Activated naive CD4-positive, alpha-beta T cell treated with anti-CD3 and anti-CD28 coated beads, Interleukin-2, amount 50 U/mL, for 24 hours (primary cell): ENCODE data around the gene SORCS1.
"Not testable (repeated sequence)": the region's sequence is repeated elsewhere in the genome, so short reads cannot be mapped to it uniquely, and the experiment has no call there.

Source experiments
- H3K27ac Mint-ChIP-seq: one replicate; pipeline ENCODE4 v1.8.0; 2021; ENCODE audit warnings: mild to moderate bottlenecking, mixed read lengths
- H3K27me3 Mint-ChIP-seq: one replicate; pipeline ENCODE4 v1.8.0; 2021; ENCODE audit warnings: mixed read lengths
- H3K36me3 Mint-ChIP-seq: one replicate; pipeline ENCODE4 v1.8.0; 2021; ENCODE audit warnings: mixed read lengths
- H3K4me1 Mint-ChIP-seq: one replicate; pipeline ENCODE4 v1.8.0; 2021; ENCODE audit warnings: mixed read lengths
- H3K4me3 Mint-ChIP-seq: one replicate; pipeline ENCODE4 v1.8.0; 2021; ENCODE audit warnings: mild to moderate bottlenecking, mixed read lengths
- H3K9me3 Mint-ChIP-seq: one replicate; pipeline ENCODE4 v1.8.0; 2021; ENCODE audit warnings: mixed read lengths

SORCS1 gene

GRCh38 chr10:107032700-107033401, 131.7 kb downstream of the SORCS1 start:
- H3K4me3 Mint-ChIP-seq, result no peak overlapping the region
- no peaks in the 10 kb centered on the region for H3K27me3 Mint-ChIP-seq
- H3K36me3 Mint-ChIP-seq, result no peaks in the 10 kb centered on the region
- H3K27ac Mint-ChIP-seq, result no peak overlapping the region
- no peaks in the 10 kb centered on the region for H3K4me1 Mint-ChIP-seq
- no peaks in the 10 kb centered on the region for H3K9me3 Mint-ChIP-seq

- Mint-ChIP-seq H3K27me3 (no peaks in the 10 kb centered on the region), H3K36me3 (no peaks in the 10 kb centered on the region), H3K4me1 (no peaks in the 10 kb centered on the region), H3K4me3 (no peak overlapping the region), H3K27ac (no peak overlapping the region), H3K9me3 (no peaks in the 10 kb centered on the region)
Observed at GRCh38 chr10:107031931-107032699, 132.4 kb downstream of the SORCS1 start.

GRCh38 chr10:107028236-107028635, 136.3 kb downstream of the SORCS1 start:
- no peaks in the 10 kb centered on the region for H3K36me3 Mint-ChIP-seq
- no peaks in the 10 kb centered on the region for H3K27me3 Mint-ChIP-seq
- no peak overlapping the region for H3K27ac Mint-ChIP-seq

GRCh38 chr10:107025676-107026075, 138.8 kb downstream of the SORCS1 start:
- H3K27me3 Mint-ChIP-seq, result no peaks in the 10 kb centered on the region
- no peak overlapping the region for H3K4me3 Mint-ChIP-seq
- no peaks in the 10 kb centered on the region for H3K4me1 Mint-ChIP-seq
- H3K27ac Mint-ChIP-seq, result no peak overlapping the region
- H3K36me3 Mint-ChIP-seq, result no peaks in the 10 kb centered on the region
- H3K9me3 Mint-ChIP-seq, result no peaks in the 10 kb centered on the region

More at GRCh38 chr10:107028236-107028635, 136.3 kb downstream of the SORCS1 start:
- H3K4me3 Mint-ChIP-seq, result no peak overlapping the region
- no peaks in the 10 kb centered on the region for H3K9me3 Mint-ChIP-seq
- no peaks in the 10 kb centered on the region for H3K4me1 Mint-ChIP-seq

- H3K36me3 Mint-ChIP-seq, H3K4me3 Mint-ChIP-seq, H3K27me3 Mint-ChIP-seq, H3K9me3 Mint-ChIP-seq, H3K27ac Mint-ChIP-seq, H3K4me1 Mint-ChIP-seq: not testable (repeated sequence)
Observed at GRCh38 chr10:107024033-107024432, 140.5 kb downstream of the SORCS1 start.

- Mint-ChIP-seq H3K4me1 (no peaks in the 10 kb centered on the region), H3K4me3 (no peak overlapping the region), H3K36me3 (no peaks in the 10 kb centered on the region), H3K27ac (no peak overlapping the region), H3K9me3 (no peaks in the 10 kb centered on the region), H3K27me3 (no peaks in the 10 kb centered on the region)
Observed at GRCh38 chr10:107022600-107023354, 141.7 kb downstream of the SORCS1 start.

GRCh38 chr10:107019154-107019553, 145.4 kb downstream of the SORCS1 start:
- Mint-ChIP-seq H3K4me1 (no peaks in the 10 kb centered on the region), H3K4me3 (no peak overlapping the region), H3K27ac (no peak overlapping the region), H3K27me3 (no peaks in the 10 kb centered on the region), H3K36me3 (no peaks in the 10 kb centered on the region), H3K9me3 (peaks cover 8% of the 10 kb centered on the region)

GRCh38 chr10:107013258-107014006, 151.1 kb downstream of the SORCS1 start:
- Mint-ChIP-seq H3K9me3 (peaks cover 8% of the 10 kb centered on the region), H3K36me3 (no peaks in the 10 kb centered on the region), H3K4me3 (no peak overlapping the region), H3K27ac (no peak overlapping the region), H3K4me1 (no peaks in the 10 kb centered on the region), H3K27me3 (no peaks in the 10 kb centered on the region)

- H3K27me3 Mint-ChIP-seq, result no peaks in the 10 kb centered on the region
- no peaks in the 10 kb centered on the region for H3K4me1 Mint-ChIP-seq
- H3K9me3 Mint-ChIP-seq, result peaks cover 6% of the 10 kb centered on the region
- H3K27ac Mint-ChIP-seq, result no peak overlapping the region
- no peak overlapping the region for H3K4me3 Mint-ChIP-seq
- H3K36me3 Mint-ChIP-seq, result no peaks in the 10 kb centered on the region
Observed at GRCh38 chr10:107011992-107012391, 152.5 kb downstream of the SORCS1 start.

GRCh38 chr10:107011105-107011504, 153.4 kb downstream of the SORCS1 start:
- no peaks in the 10 kb centered on the region for H3K36me3 Mint-ChIP-seq
- no peaks in the 10 kb centered on the region for H3K27me3 Mint-ChIP-seq
- H3K9me3 Mint-ChIP-seq, result no peaks in the 10 kb centered on the region
- H3K27ac Mint-ChIP-seq, result no peak overlapping the region
- H3K4me3 Mint-ChIP-seq, result no peak overlapping the region
- H3K4me1 Mint-ChIP-seq, result no peaks in the 10 kb centered on the region

GRCh38 chr10:107010531-107010930, 154.0 kb downstream of the SORCS1 start:
- H3K36me3 Mint-ChIP-seq, result no peaks in the 10 kb centered on the region
- H3K4me1 Mint-ChIP-seq, result no peaks in the 10 kb centered on the region
- no peaks in the 10 kb centered on the region for H3K9me3 Mint-ChIP-seq
- no peak overlapping the region for H3K4me3 Mint-ChIP-seq
- H3K27me3 Mint-ChIP-seq, result no peaks in the 10 kb centered on the region
- H3K27ac Mint-ChIP-seq, result no peak overlapping the region

GRCh38 chr10:107004362-107004761, 160.1 kb downstream of the SORCS1 start:
- H3K36me3 Mint-ChIP-seq, result no peaks in the 10 kb centered on the region
- no peaks in the 10 kb centered on the region for H3K4me1 Mint-ChIP-seq

GRCh38 chr10:107002068-107002467, 162.4 kb downstream of the SORCS1 start:
- H3K4me1 Mint-ChIP-seq, result no peaks in the 10 kb centered on the region
- no peaks in the 10 kb centered on the region for H3K36me3 Mint-ChIP-seq
- H3K27me3 Mint-ChIP-seq, result no peaks in the 10 kb centered on the region
- H3K9me3 Mint-ChIP-seq, result no peaks in the 10 kb centered on the region
- no peak overlapping the region for H3K4me3 Mint-ChIP-seq
- no peak overlapping the region for H3K27ac Mint-ChIP-seq

More at GRCh38 chr10:107004362-107004761, 160.1 kb downstream of the SORCS1 start:
- Mint-ChIP-seq H3K27me3 (no peaks in the 10 kb centered on the region), H3K4me3 (no peak overlapping the region), H3K9me3 (no peaks in the 10 kb centered on the region), H3K27ac (no peak overlapping the region)

GRCh38 chr10:106999118-106999707, 165.3 kb downstream of the SORCS1 start:
- no peaks in the 10 kb centered on the region for H3K4me1 Mint-ChIP-seq

GRCh38 chr10:106997721-106998120, 166.8 kb downstream of the SORCS1 start:
- Mint-ChIP-seq H3K4me1 (no peaks in the 10 kb centered on the region), H3K36me3 (no peaks in the 10 kb centered on the region), H3K27ac (no peak overlapping the region), H3K4me3 (no peak overlapping the region), H3K9me3 (no peaks in the 10 kb centered on the region), H3K27me3 (no peaks in the 10 kb centered on the region)

More at GRCh38 chr10:106999118-106999707, 165.3 kb downstream of the SORCS1 start:
- H3K4me3 Mint-ChIP-seq, result no peak overlapping the region
- no peaks in the 10 kb centered on the region for H3K9me3 Mint-ChIP-seq
- H3K27ac Mint-ChIP-seq, result no peak overlapping the region
- no peaks in the 10 kb centered on the region for H3K27me3 Mint-ChIP-seq
- no peaks in the 10 kb centered on the region for H3K36me3 Mint-ChIP-seq
